Body of pancreas (tissue), 4 donors: ENCODE data around the gene GRM4.

Experiments used
- POLR2A ChIP-seq, 3 donors: fragments of 450-650 bp; IDR thresholded peaks; one replicate each; pipeline ENCODE4 v1.6.1; 2016; ENCODE audit warnings: antibody characterized with exemption in 3 of 3, mild to moderate bottlenecking in 2 of 3
- TF ChIP-seq, protein P1 (sequence below), 7 experiments: fragments of 450-650 bp in 4 of 7; fragments of 200-600 bp in 3 of 7; sonication (generic) in 3 of 7; IDR thresholded peaks; one replicate each; pipeline ENCODE4 v1.5.1; 2016 to 2019; ENCODE audit warnings: antibody characterized with exemption in 7 of 7

DNA sequence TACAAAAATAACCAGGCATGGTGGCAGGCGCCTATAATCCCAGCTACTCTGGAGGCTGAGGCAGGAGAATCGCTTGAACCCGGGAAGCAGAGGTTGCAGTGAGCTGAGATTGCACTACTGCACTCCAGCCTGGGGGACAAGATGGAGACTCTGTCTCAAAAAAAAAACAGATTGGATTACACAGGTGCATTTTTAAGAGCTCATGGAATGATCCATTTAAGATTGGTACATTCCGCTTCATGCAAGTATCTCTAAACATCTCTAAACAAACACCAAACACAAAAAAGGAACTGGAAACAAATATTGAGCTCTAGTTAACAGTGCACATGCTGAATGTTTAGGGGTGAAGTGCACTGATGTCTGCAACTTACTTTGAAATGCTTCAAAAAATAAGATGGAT is 154.3 kb downstream of the GRM4 start:
- TF ChIP-seq POLR2A (IDR thresholded peaks at IDR 0.05), result no peak
- TF ChIP-seq, protein P1, sequence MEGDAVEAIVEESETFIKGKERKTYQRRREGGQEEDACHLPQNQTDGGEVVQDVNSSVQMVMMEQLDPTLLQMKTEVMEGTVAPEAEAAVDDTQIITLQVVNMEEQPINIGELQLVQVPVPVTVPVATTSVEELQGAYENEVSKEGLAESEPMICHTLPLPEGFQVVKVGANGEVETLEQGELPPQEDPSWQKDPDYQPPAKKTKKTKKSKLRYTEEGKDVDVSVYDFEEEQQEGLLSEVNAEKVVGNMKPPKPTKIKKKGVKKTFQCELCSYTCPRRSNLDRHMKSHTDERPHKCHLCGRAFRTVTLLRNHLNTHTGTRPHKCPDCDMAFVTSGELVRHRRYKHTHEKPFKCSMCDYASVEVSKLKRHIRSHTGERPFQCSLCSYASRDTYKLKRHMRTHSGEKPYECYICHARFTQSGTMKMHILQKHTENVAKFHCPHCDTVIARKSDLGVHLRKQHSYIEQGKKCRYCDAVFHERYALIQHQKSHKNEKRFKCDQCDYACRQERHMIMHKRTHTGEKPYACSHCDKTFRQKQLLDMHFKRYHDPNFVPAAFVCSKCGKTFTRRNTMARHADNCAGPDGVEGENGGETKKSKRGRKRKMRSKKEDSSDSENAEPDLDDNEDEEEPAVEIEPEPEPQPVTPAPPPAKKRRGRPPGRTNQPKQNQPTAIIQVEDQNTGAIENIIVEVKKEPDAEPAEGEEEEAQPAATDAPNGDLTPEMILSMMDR (IDR thresholded peaks at IDR 0.05), result no peak
